Osteoblast (primary cell): Measurements from ENCODE around the gene FFAR2. TPM values are rescaled to one million over a fixed set of nuclear protein-coding genes. Genes with fewer than 3 reads are reported as not detected.

Experiments
- DNase-seq: peaks from one replicate; pipeline ENCODE4 v3.0.0; 2011; ENCODE audit warnings: low spot score, mixed read lengths; ENCODE audit not compliant: insufficient read length; ENCODE audit errors: missing footprints
- H2AFZ ChIP-seq: 2 replicates; pipeline ENCODE4 v1.6.0; 2011; ENCODE audit warnings: mild to moderate bottlenecking, low read length
- H3K27ac ChIP-seq: 2 replicates; pipeline ENCODE4 v1.5.1; 2011; ENCODE audit warnings: mild to moderate bottlenecking, low read depth, low read length, moderate library complexity
- H3K27me3 ChIP-seq: 2 replicates; pipeline ENCODE4 v1.6.0; 2012; ENCODE audit warnings: mild to moderate bottlenecking, control low read depth, inconsistent platforms, low read length, moderate library complexity; ENCODE audit not compliant: insufficient read depth
- H3K36me3 ChIP-seq: 2 replicates; pipeline ENCODE4 v1.5.1; 2011; ENCODE audit warnings: mild to moderate bottlenecking, low read length, control low read depth, moderate library complexity; ENCODE audit not compliant: insufficient read depth
- H3K4me1 ChIP-seq: 2 replicates; pipeline ENCODE4 v1.5.1; 2011; ENCODE audit warnings: mild to moderate bottlenecking, low read length, control low read depth, moderate library complexity; ENCODE audit not compliant: insufficient read depth
- H3K4me2 ChIP-seq: 2 replicates; pipeline ENCODE4 v1.6.0; 2011; ENCODE audit warnings: mild to moderate bottlenecking, low read length; ENCODE audit not compliant: insufficient read depth
- H3K4me3 ChIP-seq: fragments of 200-600 bp; sonication (generic); 3 replicates; pipeline ENCODE4 v1.5.1; 2012; ENCODE audit warnings: mild to moderate bottlenecking, low read length, inconsistent platforms; ENCODE audit not compliant: insufficient read depth
- H3K79me2 ChIP-seq: 2 replicates; pipeline ENCODE4 v1.6.0; 2012; ENCODE audit warnings: mild to moderate bottlenecking, low read length, control low read depth, inconsistent platforms; ENCODE audit not compliant: insufficient read depth
- H3K9me3 ChIP-seq: 2 replicates; pipeline ENCODE4 v1.5.1; 2011; ENCODE audit warnings: low read depth, low read length, control low read depth
- H4K20me1 ChIP-seq: 2 replicates; pipeline ENCODE4 v1.6.0; 2012; ENCODE audit warnings: mild to moderate bottlenecking, low read length, control low read depth; ENCODE audit not compliant: insufficient read depth
- total RNA-seq: library from RNA; depleted of rRNA; stranded (reverse); fragments of >200 nt; gene quantifications from 2 replicates; pipeline ENCODE4 v1.2.3, GENCODE V29; 2012
- TF ChIP-seq, protein P1 (sequence below): IDR thresholded peaks from 2 replicates; pipeline ENCODE4 v1.5.1; 2011; ENCODE audit warnings: mild to moderate bottlenecking, low read depth, low read length, moderate library complexity; ENCODE audit errors: extremely low read depth

Gene FFAR2
- total RNA-seq, 1 donor: not detected

GRCh38 chr19:35449359-35450043, 1.4 kb downstream of the FFAR2 start:
- H3K36me3 ChIP-seq: no peaks in the 10 kb centered on the region
- no peak overlapping the region for H2AFZ ChIP-seq
- H3K27me3 ChIP-seq: peaks cover 5% of the 10 kb centered on the region
- TF ChIP-seq, protein P1, sequence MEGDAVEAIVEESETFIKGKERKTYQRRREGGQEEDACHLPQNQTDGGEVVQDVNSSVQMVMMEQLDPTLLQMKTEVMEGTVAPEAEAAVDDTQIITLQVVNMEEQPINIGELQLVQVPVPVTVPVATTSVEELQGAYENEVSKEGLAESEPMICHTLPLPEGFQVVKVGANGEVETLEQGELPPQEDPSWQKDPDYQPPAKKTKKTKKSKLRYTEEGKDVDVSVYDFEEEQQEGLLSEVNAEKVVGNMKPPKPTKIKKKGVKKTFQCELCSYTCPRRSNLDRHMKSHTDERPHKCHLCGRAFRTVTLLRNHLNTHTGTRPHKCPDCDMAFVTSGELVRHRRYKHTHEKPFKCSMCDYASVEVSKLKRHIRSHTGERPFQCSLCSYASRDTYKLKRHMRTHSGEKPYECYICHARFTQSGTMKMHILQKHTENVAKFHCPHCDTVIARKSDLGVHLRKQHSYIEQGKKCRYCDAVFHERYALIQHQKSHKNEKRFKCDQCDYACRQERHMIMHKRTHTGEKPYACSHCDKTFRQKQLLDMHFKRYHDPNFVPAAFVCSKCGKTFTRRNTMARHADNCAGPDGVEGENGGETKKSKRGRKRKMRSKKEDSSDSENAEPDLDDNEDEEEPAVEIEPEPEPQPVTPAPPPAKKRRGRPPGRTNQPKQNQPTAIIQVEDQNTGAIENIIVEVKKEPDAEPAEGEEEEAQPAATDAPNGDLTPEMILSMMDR: no peak
- H3K4me1 ChIP-seq: no peaks in the 10 kb centered on the region
- H3K79me2 ChIP-seq: no peaks in the 10 kb centered on the region
- no peaks in the 10 kb centered on the region for H3K9me3 ChIP-seq
- H4K20me1 ChIP-seq: no peaks in the 10 kb centered on the region
- no peak overlapping the region for H3K27ac ChIP-seq
- H3K4me2 ChIP-seq: no peak overlapping the region
- no peak overlapping the region for H3K4me3 ChIP-seq
- no peak for DNase-seq

- Histone ChIP-seq H3K79me2 (no peaks in the 10 kb centered on the region), H3K27me3 (peaks cover 5% of the 10 kb centered on the region), H3K4me1 (no peaks in the 10 kb centered on the region), H4K20me1 (no peaks in the 10 kb centered on the region), H2AFZ (no peak overlapping the region), H3K27ac (no peak overlapping the region), H3K36me3 (no peaks in the 10 kb centered on the region), H3K4me3 (no peak overlapping the region), H3K4me2 (no peak overlapping the region), H3K9me3 (no peaks in the 10 kb centered on the region)
- TF ChIP-seq, protein P1: no peak
- no peak for DNase-seq
These were observed 3.5 kb downstream of the FFAR2 start for GRCh38 chr19:35451338-35452096.

GRCh38 chr19:35454663-35455062, 6.6 kb downstream of the FFAR2 start:
- Histone ChIP-seq H4K20me1 (no peaks in the 10 kb centered on the region), H2AFZ (no peak overlapping the region), H3K27me3 (no peaks in the 10 kb centered on the region), H3K4me3 (no peak overlapping the region), H3K79me2 (no peaks in the 10 kb centered on the region), H3K4me2 (no peak overlapping the region), H3K27ac (no peak overlapping the region), H3K9me3 (no peaks in the 10 kb centered on the region), H3K36me3 (no peaks in the 10 kb centered on the region), H3K4me1 (no peaks in the 10 kb centered on the region)
- DNase-seq: no peak
- TF ChIP-seq, protein P1: no peak

DNA sequence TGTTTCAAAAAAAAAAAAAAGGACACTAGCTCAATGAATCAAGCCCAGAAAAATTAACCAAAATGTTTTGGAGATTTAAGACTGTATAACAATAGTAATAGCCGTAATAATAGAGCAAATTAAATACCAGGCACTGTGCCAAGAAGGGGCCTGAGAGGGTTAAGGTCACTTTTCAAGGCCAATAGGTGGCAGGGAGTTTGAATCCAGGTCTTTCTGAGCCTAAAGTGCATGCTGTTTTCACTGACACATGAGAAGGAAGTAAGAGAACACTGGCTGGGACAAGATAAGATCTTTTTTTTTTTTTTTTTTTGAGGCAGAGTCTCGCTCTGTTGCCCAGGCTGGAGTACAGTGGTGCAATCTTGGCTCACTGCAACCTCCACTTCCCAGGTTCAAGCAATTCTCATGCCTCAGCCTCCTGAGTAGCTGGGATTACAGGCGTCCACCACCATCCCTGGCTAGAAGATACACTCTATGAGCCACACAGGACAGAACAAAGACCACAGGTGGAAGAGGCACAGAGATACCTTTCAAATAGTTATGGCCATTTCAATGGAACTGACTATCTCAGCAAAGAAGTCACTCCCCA, 7.7 kb downstream of the FFAR2 start:
- no peak overlapping the region for H2AFZ ChIP-seq
- TF ChIP-seq, protein P1: no peak
- H3K27me3 ChIP-seq: no peaks in the 10 kb centered on the region
- no peaks in the 10 kb centered on the region for H3K9me3 ChIP-seq
- H3K4me3 ChIP-seq: no peak overlapping the region
- H3K4me1 ChIP-seq: no peaks in the 10 kb centered on the region
- H4K20me1 ChIP-seq: no peaks in the 10 kb centered on the region
- H3K4me2 ChIP-seq: no peak overlapping the region
- no peak overlapping the region for H3K27ac ChIP-seq
- H3K36me3 ChIP-seq: no peaks in the 10 kb centered on the region
- H3K79me2 ChIP-seq: no peaks in the 10 kb centered on the region
- DNase-seq: no peak
